NCI-H510A (cell line): Measurements from ENCODE around the gene HMGA1.
A peak's percentile ranks its signal among the peaks of the same experiment; 100 is the strongest.

Source experiments
- DNase-seq: peaks from one replicate; lab custom pipeline; 2025; lab: John Stamatoyannopoulos, UW

HMGA1 gene, protein sequence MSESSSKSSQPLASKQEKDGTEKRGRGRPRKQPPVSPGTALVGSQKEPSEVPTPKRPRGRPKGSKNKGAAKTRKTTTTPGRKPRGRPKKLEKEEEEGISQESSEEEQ

DNA sequence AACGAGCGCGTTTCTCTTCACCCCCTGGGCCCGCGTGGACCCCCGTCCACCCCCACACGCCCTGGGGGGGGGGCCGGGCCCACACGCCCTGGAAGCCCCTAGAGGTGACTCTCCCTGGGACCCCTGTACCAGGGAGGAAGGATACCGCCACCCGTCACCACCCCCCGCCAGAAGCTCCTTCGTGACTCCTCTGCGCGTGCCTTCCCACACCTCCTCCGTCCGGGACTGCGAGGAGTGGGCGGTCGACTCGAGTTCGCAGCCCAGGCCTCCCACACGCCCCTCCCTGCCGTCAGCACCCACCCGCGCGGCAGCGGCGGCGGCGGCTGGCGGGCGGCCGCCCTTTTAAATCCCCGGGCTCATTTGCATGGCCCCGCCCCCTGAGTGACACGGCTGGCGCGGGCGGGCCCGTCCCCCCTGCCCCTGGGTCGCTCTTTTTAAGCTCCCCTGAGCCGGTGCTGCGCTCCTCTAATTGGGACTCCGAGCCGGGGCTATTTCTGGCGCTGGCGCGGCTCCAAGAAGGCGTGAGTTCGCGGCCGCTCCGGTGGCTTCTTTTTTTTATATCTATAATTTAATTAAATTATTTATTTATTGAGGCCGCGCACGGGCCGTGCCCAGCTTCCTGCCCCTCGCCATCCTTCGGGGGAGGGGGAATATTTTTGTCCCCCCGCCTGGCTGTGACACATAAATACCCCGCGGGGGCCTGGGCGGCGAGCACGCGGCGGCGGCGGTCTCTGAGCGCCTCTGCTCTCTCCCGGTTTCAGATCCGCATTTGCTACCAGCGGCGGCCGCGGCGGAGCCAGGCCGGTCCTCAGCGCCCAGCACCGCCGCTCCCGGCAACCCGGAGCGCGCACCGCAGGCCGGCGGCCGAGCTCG lies at the start of gene HMGA1:
TSS of gene HMGA1 (plus strand) at position 431 of the 873 bp plus-strand sequence. CDS start 3,908 bp downstream, outside the sequence.
- peak; percentile 97 for DNase-seq

DNA sequence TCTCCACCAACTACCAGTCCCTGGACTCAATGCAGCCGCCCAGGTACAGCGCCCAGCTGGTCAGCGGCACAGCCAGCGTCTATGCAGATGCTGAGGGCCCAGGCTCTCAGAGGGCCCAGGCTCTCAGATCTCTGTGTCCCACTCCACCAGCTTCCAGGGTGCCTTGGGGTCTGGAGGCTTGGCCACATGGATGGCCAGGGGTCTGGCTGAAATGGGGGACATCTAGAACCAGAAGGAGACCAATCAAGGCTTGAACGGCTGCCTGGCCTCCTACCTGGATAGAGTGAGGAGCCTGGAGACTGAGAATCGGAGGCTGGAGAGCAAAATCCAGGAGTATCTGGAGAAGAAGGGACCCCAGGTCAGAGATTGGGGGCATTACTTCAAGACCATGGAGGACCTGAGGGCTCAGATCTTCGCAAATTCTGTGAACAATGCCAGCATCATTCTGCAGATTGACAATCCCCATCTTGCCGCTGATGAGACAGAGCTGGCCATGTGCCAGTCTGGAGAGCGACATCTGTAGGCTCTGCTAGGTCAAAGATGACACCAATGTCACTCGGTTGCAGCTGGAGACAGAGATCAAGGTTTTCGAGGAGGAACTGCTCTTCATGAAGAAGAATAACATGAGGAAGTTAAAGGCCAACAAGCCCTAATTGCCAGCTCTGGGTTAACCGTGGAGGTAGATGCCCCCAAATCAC lies 46.7 kb upstream of the HMGA1 start:
- DNase-seq, result no peak

DNA sequence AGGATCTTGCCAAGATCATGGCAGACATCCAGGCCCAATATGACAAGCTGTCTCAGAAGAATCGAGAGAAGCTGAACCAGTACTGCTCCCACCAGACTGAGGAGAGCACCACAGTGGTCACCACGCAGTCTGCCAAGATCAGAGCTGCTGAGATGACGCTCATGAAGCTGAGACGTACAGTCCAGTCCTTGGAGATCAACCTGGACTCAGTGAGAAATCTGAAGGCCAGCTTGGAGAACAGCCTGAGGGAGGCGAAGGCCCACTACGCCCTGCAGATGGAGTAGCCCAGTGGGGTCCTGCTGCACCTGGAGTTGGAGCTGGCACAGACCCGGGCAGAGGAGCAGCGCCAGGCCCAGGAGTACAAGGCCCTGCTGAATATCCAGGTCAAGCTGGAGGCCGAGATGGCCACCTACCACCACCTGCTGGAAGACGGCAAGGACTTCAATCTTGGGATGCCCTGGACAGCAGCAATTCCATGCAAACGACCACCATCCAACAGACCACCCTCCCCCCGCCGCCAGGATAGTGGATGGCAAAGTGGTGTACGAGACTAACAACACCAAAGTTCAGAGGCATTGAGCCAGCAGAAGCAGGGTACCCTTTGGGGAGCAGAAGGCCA lies 46.1 kb upstream of the HMGA1 start:
- no peak for DNase-seq

DNA sequence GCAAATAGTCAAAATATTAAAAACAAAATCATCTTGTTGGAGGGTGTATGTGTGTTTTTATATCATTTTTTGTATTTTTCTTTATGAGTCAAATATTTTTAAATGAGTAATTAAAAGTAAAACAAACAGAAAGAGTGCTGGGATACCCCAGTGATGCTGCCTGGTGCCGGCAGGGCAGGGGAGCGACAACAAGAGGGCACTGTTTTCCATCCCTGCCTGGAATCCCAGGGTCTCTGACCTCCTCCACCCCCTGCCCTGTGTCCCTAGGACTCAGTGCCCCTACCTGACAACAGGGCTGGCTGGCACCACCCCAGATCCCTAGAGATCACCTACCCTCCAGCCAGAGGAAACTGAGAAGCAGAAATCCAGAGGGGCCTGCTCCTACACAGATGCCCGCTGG lies 41.9 kb upstream of the HMGA1 start:
- no peak for DNase-seq

DNA sequence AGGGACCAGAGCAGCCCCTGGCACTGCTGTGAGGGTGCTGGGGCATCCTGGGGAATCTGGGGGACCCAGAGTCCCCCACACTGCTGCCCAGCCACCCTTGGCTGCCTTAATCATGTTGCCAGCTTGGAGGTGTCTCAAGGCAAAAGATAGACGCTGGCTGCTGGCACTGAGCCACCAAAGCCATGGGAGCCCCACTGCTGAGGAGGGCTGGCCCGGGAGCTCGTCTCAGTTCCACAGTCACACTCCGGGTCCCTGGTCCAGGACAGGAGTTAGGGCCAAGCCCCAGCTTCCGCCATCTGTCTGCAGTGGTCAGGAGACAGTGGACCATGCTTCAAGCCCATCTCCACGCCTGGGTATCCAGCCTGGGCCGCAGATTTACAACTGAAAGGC lies 41.0 kb upstream of the HMGA1 start:
- DNase-seq, result no peak

DNA sequence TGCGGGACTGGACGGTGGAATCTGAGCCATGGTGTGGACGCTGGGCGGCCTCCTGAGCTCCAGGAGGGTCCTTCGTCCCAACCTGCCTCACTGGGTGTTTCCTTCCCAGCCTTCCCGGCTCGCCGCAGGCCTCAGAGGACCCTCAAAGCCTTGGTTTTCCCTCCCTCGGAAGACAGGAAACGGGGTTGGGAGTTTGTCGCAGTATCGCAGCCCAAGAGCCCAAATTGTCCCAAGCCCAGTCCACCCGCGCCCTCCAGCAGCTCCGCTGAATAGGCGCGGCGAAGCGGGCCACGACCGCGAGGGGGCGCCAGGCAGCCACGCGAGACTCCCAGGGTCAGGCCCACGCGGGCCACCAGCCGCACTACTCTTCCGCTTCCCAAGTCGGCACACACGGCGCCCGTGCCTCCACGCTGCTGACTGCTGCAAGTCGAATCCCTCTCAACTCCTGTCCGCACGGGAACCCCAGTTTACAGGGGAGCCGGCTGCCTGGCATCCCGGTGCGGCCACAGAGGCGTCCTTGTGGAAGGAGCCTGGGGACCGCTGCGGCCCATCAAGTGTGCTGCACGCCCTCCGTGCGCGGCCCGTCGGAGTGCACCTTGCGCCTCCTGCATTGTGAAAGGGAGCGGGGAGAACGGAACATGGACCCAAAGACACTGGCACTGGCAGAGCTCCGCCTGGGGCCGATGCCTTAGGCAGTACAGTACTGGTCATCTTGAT lies 40.4 kb upstream of the HMGA1 start:
- DNase-seq, result no peak

DNA sequence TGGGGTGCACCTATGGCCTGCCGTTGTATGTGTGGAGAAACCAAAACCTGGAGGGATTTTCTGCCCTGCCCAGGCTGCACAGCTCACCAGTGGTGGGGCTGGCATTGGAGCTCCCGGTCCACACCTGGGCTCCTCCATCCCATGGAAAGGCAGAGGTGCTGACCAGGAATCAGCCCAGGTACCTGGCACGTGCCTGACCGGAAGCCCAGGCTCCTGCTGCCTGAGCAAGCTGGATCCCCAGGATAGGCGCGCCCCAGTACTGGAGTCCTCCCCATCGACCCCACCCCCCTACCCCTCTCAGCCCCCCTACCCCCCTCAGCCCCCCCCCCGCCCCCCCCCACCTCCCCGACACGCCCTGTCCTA lies 39.9 kb upstream of the HMGA1 start:
- no peak for DNase-seq

DNA sequence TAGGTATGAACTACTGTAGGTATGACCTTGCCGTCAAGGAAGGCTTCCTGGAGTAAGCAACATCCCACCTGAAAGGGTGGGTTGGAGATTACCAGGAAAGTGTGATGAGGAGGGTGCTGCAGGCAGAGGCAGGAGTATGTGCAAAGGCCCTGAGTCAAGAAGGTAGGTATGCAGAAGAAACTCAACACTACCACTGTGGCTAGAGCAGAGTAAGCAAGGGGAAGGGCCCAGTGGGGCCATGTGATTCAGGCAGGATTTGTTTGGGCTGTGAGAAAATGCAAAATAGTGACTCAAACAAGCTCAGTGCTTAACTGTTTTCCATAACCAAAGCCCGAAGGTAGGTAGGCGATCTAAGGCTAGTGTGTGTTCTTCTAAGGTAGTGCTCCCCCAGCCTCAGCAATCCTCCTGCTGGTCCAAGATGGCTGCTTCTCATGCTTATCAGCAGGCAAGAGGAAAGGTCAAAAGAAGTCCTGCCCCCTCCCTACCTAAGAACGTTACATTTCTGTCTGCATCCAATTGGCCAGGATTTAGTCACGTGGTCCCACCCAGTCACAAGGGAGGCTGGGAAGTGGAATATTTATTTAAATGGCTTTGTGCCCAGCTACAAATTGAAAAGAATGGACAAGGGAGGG lies 36.2 kb upstream of the HMGA1 start:
- DNase-seq, result no peak

DNA sequence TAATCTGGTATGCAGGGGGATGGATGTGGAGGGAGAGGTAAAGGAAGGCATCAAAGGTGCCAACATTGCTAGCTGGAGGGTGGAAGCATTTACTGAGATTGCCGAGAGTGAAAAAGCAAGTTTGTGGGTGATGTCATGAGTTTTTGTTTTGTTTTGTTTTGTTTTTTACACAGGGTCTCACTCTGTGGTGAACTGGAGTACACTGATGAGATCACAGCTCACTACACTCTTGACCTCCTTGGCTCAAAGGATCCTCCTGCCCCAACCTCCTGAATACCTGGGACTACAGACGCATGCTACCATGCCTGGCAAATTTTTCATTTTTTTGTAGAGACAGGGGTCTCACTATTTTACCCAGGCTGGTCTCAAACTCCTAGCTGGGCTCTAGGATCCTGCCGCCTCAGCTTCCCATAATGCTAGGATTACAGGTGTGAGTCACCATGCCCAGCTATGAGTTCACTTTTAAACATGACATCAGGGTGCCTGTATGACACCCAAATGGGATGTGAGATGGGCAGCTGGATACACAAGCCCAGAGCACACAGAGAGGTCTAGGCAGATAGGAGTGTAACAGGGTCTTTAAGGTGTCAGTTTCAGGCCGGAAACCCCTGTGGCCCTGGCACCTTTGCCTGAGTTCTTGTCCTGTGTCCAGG lies 35.1 kb upstream of the HMGA1 start:
- no peak for DNase-seq

DNA sequence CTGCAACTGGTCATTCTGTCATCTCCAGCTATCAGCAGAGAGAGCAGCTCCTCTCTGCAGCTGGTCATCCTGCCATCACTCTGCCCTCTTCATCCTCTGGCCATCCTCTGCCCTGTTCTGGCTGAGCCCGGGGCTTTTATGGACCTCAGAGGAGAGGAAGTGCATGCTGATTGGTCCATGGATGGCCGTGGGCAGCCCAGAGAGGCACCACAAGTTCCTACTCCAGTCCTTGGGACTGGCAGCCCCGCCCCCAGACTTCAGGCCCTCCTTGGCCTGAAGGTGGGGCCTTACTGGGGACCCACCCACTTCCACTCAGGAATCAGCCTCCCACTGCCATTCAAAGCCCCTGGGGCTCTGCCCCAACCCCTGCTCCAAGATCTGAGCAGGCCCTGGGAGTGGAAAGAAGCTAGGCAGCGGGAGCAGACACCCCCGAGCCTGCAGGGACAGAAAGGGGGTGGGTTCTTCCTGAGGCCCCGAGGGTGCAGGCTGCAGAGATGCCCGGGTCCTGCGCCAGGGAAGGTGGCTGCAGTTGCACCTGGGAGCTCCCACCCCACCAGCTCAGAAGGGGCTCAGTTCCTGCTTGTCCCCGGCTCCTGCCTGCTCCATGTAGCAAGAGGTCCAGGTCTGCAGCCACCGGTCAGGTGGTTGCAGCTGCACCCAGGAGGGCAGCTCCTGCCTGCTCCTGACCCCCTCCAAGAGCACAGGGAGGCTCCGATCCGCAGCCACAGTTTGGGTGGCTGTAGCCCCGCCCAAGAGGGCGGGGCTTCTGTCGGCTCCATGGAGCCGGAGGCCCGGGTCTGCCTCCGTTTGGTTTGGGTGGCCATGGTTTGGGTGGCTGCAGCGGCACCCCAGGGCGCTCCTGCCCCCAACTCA lies 34.1 kb upstream of the HMGA1 start:
- DNase-seq, result no peak

DNA sequence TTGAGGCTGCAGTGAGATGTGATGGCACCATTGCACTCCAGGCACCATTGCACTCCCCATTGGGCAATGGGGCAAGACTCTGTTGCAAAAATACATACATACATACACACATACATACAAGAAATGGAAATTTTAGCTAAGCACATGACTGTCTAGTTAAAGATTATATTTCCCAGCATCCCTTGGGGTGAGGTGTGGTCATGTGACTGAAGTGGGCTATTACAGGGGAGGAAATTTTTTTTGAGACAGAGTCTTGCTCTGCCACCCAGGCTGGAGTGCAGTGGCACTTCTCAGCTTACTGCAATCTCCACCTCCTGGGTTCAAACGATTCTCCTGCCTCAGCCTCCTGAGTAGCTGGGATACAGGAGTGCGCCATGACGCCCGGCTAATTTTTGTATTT lies 32.0 kb upstream of the HMGA1 start:
- no peak for DNase-seq

DNA sequence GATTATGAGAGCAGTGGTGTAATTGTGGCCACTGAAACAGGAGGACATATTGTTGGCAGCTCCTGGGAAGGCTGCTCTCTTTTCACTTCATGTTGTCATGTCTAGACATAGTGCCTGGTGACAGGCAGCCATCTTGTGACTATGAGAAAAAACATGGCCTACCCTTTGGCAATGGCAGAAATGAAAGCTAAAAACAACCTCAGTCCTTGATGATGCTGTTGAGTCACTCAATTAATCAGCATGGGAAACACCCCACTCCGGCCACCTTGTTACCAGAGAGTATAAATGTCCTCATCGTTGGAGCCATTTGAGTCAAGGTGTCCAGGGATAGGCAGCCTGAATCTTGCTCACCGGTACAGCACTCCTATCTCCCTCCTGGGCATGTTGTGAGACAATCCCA lies 31.2 kb upstream of the HMGA1 start:
- no peak for DNase-seq

DNA sequence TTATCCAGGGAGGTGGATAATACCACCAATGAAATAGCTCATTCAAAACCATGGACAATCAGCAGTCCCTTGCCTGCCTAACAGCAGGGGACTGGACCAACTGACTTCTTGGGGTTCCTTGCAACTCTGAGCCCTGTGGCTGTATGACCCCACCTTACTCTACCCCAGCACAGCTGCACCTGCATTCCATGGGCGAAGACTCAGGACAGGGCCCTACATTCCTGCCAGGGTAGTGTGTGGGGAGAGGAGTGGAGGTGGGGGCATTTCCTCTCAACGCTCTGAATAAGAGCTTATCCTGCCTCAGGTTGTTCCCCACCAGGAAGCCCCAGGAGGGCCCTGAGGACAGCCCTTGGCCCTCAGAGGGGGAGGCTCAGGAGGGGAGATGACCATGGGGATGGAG lies 30.8 kb upstream of the HMGA1 start:
- DNase-seq, result no peak

DNA sequence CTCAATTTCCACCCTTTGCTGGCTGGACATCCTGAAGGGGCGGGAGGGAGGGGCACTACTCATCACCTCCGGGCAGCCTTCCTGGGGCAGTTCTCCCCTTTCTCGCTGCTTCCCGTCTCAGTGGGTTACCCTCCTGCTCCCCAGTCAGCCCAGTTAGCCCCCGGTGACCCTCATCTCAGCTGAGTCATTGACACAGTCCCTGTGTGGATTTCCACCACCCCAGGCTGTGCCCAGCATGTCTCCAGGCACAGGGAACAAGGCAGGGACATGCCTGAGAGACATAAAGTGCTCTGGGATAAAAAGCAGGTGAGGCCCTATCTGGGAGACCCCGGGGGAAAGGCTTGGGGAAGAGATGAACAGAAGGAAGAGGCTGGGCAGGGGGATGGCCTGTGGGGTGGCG lies 29.9 kb upstream of the HMGA1 start:
- DNase-seq, result no peak

DNA sequence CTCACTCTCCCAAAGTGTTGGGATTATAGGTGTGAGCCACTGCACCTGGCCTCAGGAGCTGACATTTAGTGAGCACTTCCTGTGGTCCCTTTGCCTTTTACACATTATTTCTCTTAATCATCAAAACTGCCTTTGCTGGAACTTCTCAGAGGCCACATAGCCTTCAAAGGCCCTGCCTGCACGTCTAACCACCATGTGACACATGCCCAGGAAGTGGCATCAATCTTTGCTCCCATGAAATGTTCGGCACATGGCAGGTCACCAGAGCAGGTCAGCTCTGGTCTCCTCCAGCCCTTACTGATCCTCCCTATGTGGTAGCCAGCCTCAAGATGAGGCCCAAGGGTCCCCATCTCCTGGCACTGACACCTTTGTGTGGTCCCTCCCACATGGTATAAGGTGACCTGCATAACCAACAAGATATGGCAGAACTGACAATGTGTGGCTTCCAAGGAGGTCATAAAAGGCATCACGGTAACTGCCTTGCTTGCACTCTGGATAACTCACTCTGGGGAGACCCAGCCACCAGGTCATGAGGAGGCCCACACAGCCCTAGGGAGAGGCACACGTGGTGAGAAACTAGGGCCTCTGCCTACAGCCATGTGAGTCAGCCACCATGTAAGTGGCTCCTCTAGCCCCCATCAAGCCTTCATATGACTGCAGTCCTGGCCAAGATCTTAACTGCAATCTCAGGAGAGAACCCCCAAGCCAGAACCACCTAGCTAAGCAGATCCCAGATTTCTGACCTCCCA lies 28.8 kb upstream of the HMGA1 start:
- DNase-seq, result no peak

DNA sequence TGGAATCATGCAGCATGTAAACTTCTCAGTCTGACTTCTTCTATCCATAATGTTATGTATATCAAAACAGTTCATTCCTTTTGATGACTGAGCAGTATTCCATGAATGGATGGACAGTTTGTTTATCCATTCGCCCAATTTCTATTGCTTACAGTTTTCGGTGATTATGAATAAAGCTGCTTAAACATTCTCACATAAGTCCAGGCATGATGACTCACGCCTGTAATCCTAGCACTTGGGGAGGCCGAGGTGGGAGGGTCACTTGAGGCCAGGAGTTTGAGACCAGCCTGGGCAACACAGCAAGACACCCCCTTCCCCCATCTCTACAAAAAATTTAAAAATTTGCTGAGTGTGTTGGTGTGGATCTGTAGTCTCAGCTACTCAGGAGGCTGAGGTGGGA lies 22.9 kb upstream of the HMGA1 start:
- no peak for DNase-seq

DNA sequence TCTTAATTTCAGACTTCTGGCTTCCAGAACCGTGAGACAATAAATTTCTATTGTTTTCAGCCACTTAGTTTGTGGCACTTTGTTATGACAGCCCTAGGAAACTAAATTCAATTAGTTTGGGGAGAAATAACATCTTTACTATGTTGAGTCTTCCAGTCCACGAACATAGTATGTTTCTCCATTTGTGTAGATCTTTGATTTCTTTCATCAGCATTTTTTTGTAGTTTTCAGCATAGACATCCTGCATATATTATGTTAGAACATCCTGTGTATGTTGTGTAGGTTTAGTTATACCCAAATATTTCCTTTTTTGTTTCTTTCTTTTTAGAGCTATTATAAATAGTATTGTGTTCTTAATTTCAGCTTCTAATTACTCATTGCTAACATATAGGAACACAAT lies 18.0 kb upstream of the HMGA1 start:
- DNase-seq, result no peak

DNA sequence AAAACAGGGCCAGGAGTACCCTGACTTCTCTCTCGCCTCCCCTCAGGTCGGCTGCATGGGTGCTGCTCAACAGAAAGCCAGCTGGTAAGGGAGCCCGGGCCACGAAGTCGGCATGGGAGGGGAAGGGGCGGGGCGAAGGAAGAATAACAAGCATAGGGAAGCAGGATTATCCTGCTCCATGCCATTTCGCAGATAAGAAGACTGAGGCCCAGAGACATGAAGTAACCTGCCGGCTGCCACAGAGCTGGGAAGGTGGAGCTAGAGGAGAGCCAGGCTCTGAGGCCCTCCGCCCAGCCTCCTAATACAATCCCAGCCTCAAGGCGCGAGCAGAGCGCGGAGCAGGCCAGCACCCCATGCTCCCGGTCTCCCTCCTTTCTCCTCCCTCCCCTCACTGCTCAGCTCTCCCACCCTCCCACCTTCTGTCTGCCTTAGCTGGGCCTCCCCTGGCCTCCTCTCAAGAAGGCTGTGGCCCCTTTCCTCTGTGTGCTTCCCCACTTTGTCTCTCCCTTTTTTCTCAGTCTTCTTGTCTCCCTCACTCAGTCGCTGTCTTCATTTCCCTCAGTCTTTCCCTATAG lies 13.2 kb upstream of the HMGA1 start:
- DNase-seq, result no peak
